Kasumi-1 (cell line): Measurements from ENCODE around the gene CACNA2D3.
"Not testable (repeated sequence)": the region's sequence is repeated elsewhere in the genome, so short reads cannot be mapped to it uniquely, and the experiment has no call there.

ENCODE experiments used
- DNase-seq, 2 experiments: peaks; one replicate each; lab custom pipeline; 2025; lab: John Stamatoyannopoulos, UW

CACNA2D3 gene

GRCh38 chr3:54464554-54464953 is 342.2 kb downstream of the CACNA2D3 start:
- not testable (repeated sequence) for DNase-seq

- no peak for DNase-seq
Observed at GRCh38 chr3:54476891-54477290, 354.5 kb downstream of the CACNA2D3 start.

- no peak for DNase-seq
Observed at GRCh38 chr3:54481606-54482365, 359.4 kb downstream of the CACNA2D3 start.

GRCh38 chr3:54484334-54484733 is 362.0 kb downstream of the CACNA2D3 start:
- no peak for DNase-seq

- no peak for DNase-seq
Observed at GRCh38 chr3:54486317-54486716, 364.0 kb downstream of the CACNA2D3 start.

GRCh38 chr3:54488297-54488696 is 365.9 kb downstream of the CACNA2D3 start:
- DNase-seq: no peak

GRCh38 chr3:54494209-54494608 is 371.9 kb downstream of the CACNA2D3 start:
- no peak for DNase-seq

GRCh38 chr3:54506603-54507002 is 384.3 kb downstream of the CACNA2D3 start:
- no peak for DNase-seq

GRCh38 chr3:54507876-54508460 is 385.6 kb downstream of the CACNA2D3 start:
- DNase-seq: no peak

GRCh38 chr3:54510506-54510905 is 388.2 kb downstream of the CACNA2D3 start:
- no peak for DNase-seq

GRCh38 chr3:54511766-54512365 is 389.5 kb downstream of the CACNA2D3 start:
- DNase-seq: no peak

- DNase-seq: no peak
Observed at GRCh38 chr3:54514006-54514405, 391.7 kb downstream of the CACNA2D3 start.

GRCh38 chr3:54514416-54514815 is 392.1 kb downstream of the CACNA2D3 start:
- DNase-seq: no peak

GRCh38 chr3:54515441-54516213 is 393.3 kb downstream of the CACNA2D3 start:
- no peak for DNase-seq

- no peak for DNase-seq
Observed at GRCh38 chr3:54517424-54517823, 395.1 kb downstream of the CACNA2D3 start.

GRCh38 chr3:54518011-54518675 is 395.8 kb downstream of the CACNA2D3 start:
- no peak for DNase-seq

- DNase-seq: no peak
Observed at GRCh38 chr3:54519493-54519892, 397.1 kb downstream of the CACNA2D3 start.

GRCh38 chr3:54520060-54520459 is 397.7 kb downstream of the CACNA2D3 start:
- no peak for DNase-seq

- DNase-seq: no peak
Observed at GRCh38 chr3:54527521-54527920, 405.2 kb downstream of the CACNA2D3 start.

GRCh38 chr3:54527953-54528352 is 405.6 kb downstream of the CACNA2D3 start:
- DNase-seq: no peak

- DNase-seq: no peak
Observed at GRCh38 chr3:54528668-54529067, 406.3 kb downstream of the CACNA2D3 start.

GRCh38 chr3:54530091-54530490 is 407.7 kb downstream of the CACNA2D3 start:
- no peak for DNase-seq
